Tibial nerve (tissue), 4 donors: Measurements from ENCODE around the gene MICU2. TPM values are rescaled to one million over a fixed set of nuclear protein-coding genes. Genes with fewer than 3 reads are reported as not detected.

ENCODE experiments used
- DNase-seq, 2 donors: peaks; one replicate each; pipeline ENCODE4 v3.0.0-alpha.2; 2019; ENCODE audit warnings: low spot score in 2 of 2
- H3K27ac ChIP-seq, 4 donors: fragments of 200-600 bp; sonication (generic) in 3 of 4; one replicate each; pipeline ENCODE4 v1.5.1; 2017 to 2019; ENCODE audit warnings: mild to moderate bottlenecking in 1 of 4
- H3K27me3 ChIP-seq, 2 donors: fragments of 200-600 bp; sonication (generic) in 1 of 2; one replicate each; pipeline versions ENCODE4 v1.5.1 to v1.6.0; 2017 to 2019
- H3K36me3 ChIP-seq, 3 donors: fragments of 200-600 bp; sonication (generic); one replicate each; pipeline ENCODE4 v1.5.1; 2018 to 2019
- H3K4me1 ChIP-seq, 4 donors: fragments of 200-600 bp; sonication (generic) in 3 of 4; one replicate each; pipeline ENCODE4 v1.5.1; 2017 to 2019
- H3K4me3 ChIP-seq, 4 donors: fragments of 200-600 bp; sonication (generic) in 3 of 4; one replicate each; pipeline ENCODE4 v1.5.1; 2017 to 2019; ENCODE audit warnings: mild to moderate bottlenecking in 1 of 4, moderate library complexity in 1 of 4
- H3K9me3 ChIP-seq, 4 donors: fragments of 200-600 bp; sonication (generic) in 3 of 4; one replicate each; pipeline ENCODE4 v1.5.1; 2017 to 2019
- CTCF ChIP-seq, 5 experiments: fragments of 200-600 bp in 3 of 5; fragments of 450-650 bp in 2 of 5; sonication (generic) in 3 of 5; IDR thresholded peaks; one replicate each; pipeline ENCODE4 v1.5.1; 2016 to 2019; ENCODE audit warnings: antibody characterized with exemption in 5 of 5, mild to moderate bottlenecking in 3 of 5, moderate library complexity in 2 of 5
- EP300 ChIP-seq, 2 donors: sonication (generic); formaldehyde crosslinking; IDR thresholded peaks; one replicate each; pipeline ENCODE4 v1.6.1; 2017; ENCODE audit warnings: antibody characterized with exemption in 2 of 2, mild to moderate bottlenecking in 1 of 2
- POLR2A ChIP-seq, 2 donors: fragments of 450-650 bp; IDR thresholded peaks; one replicate each; pipeline ENCODE4 v1.6.1; 2017; ENCODE audit warnings: antibody characterized with exemption in 2 of 2, mild to moderate bottlenecking in 2 of 2, moderate library complexity in 2 of 2
- WGBS, 2 donors: methylation state at CpG; one replicate each; pipeline ENCODE4 v1.1.5; 2018; 5-methylcytosine and 5-hydroxymethylcytosine counted together
- total RNA-seq, 4 donors: library from RNA; depleted of rRNA; stranded (reverse); fragments of >200 nt; gene quantifications; one replicate each; pipeline ENCODE4 v1.1.0, GENCODE V29; 2016

Gene MICU2, protein sequence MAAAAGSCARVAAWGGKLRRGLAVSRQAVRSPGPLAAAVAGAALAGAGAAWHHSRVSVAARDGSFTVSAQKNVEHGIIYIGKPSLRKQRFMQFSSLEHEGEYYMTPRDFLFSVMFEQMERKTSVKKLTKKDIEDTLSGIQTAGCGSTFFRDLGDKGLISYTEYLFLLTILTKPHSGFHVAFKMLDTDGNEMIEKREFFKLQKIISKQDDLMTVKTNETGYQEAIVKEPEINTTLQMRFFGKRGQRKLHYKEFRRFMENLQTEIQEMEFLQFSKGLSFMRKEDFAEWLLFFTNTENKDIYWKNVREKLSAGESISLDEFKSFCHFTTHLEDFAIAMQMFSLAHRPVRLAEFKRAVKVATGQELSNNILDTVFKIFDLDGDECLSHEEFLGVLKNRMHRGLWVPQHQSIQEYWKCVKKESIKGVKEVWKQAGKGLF
- total RNA-seq = 10 to 100 TPM; 57.3 to 85.2 (median 71.1) TPM

DNA sequence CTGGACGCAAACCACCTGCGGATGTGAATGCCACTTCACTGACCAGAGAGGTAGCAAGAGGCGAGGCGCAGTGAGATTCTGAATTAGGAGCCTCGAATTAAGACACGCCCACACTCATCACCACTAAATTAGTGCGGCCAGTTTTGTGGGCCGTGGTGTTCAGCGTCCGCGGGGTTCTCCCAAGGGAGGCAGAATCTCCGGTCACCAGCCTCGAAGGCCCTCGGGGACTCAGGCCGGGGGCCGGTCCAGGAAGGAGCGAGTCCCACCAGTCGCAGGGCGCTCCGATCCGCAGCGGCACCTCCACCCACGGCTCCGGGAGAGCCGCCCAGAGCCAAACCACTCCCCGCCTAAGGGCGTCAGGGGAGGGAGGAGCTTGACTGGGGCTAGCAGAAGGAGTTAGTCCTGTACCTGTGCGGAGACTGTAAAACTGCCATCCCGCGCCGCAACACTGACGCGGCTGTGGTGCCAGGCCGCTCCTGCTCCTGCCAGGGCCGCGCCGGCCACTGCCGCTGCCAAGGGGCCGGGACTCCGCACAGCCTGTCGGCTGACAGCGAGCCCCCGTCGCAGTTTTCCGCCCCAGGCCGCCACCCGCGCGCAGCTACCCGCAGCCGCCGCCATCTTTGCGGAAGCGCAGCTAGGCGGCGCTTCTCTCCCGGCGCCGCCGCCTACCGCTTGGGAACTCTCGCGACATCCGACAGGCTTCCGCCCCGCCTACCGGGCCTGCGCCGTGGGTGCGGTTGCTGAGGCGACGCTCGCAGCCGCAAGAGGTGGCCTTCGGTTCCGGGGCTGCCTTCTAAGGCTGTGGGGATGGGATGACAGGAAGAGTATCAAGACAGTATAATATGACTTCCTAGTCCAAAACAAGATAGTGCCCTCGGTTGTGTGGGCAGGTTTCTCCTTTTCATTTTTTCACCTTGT lies at the start of gene MICU2:
Gene MICU2 (minus strand): TSS at position 640 of the 918 bp plus-strand sequence. CDS start 22 bp downstream, at position 618.
- peak within 1 kb of the TSS; percentile 88 to 100 (median 98) for H3K27ac ChIP-seq
- DNase-seq = peak; percentile 83 to 88
- H3K27me3 ChIP-seq = no peaks in the 10 kb centered on the region
- peak within 1 kb of the TSS; percentile 78 to 97 (median 90) for H3K4me3 ChIP-seq
- TF ChIP-seq CTCF (IDR thresholded peaks at IDR 0.05) (peak in 3 of 5 experiments; percentile 26 to 80 (median 70)), EP300 (IDR thresholded peaks at IDR 0.05) (peak in 1 of 2 donors; percentile 90), POLR2A (IDR thresholded peaks at IDR 0.05) (peak; percentile 92 to 93)
- H3K4me1 ChIP-seq = peaks cover 0 to 29% (median 4%) of the 10 kb centered on the region in 4 donors
- H3K9me3 ChIP-seq = no peaks in the 10 kb centered on the region
- WGBS, 2 donors = 1% methylated on average over 29 to 63 of the region's 77 CpGs
- peaks cover 0 to 9% (median 0%) of the 10 kb centered on the region in 3 donors for H3K36me3 ChIP-seq

DNA sequence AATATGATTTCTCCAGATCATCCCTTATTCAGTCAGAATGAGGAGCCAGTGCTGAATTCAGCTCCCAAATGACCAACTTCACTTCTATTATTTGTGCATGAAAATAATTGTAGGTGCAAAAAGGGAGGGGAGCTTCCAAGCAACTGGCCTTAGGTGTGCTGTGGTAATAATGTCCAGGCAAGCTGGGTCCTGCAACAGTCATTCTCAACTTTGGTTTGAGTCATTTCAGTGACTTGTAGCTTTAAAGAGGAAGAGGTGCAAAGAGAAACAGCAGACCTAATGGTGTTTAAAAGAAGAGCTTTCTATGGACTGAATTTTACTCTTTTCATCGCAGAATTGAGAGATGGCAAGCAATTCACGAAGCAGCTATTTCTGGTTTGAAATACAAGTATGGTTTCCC lies 37.7 kb upstream of the MICU2 start:
- peaks cover 0 to 3% (median 0%) of the 10 kb centered on the region in 4 donors for H3K4me1 ChIP-seq
- H3K9me3 ChIP-seq = no peaks in the 10 kb centered on the region
- TF ChIP-seq POLR2A (IDR thresholded peaks at IDR 0.05) (no peak), CTCF (IDR thresholded peaks at IDR 0.05) (no peak), EP300 (IDR thresholded peaks at IDR 0.05) (no peak)
- H3K36me3 ChIP-seq = no peaks in the 10 kb centered on the region
- no peak for DNase-seq
- 79 to 87% methylated on average over 2 of the region's 2 CpGs for WGBS, 2 donors
- no peak overlapping the region for H3K4me3 ChIP-seq
- H3K27ac ChIP-seq = no peak overlapping the region
- H3K27me3 ChIP-seq = no peaks in the 10 kb centered on the region

GRCh38 chr13:21639561-21639960 lies 35.6 kb upstream of the MICU2 start:
- no peak overlapping the region for H3K27ac ChIP-seq
- WGBS, 2 donors = 65 to 70% methylated on average over 5 of the region's 5 CpGs
- H3K4me3 ChIP-seq = no peak overlapping the region
- H3K9me3 ChIP-seq = no peaks in the 10 kb centered on the region
- H3K36me3 ChIP-seq = no peaks in the 10 kb centered on the region
- peaks cover 0 to 3% (median 0%) of the 10 kb centered on the region in 4 donors for H3K4me1 ChIP-seq
- no peak for DNase-seq
- H3K27me3 ChIP-seq = no peaks in the 10 kb centered on the region
- TF ChIP-seq CTCF (IDR thresholded peaks at IDR 0.05) = no peak
- no peak for TF ChIP-seq POLR2A (IDR thresholded peaks at IDR 0.05)

- Histone ChIP-seq H3K4me1 (peaks cover 0 to 3% (median 0%) of the 10 kb centered on the region in 4 donors), H3K36me3 (no peaks in the 10 kb centered on the region), H3K4me3 (no peak overlapping the region), H3K27ac (no peak overlapping the region), H3K9me3 (no peaks in the 10 kb centered on the region), H3K27me3 (no peaks in the 10 kb centered on the region)
- DNase-seq = peak in 1 of 2 donors; percentile 50
- TF ChIP-seq CTCF (IDR thresholded peaks at IDR 0.05) (peak; percentile 68 to 70 (median 69)), EP300 (IDR thresholded peaks at IDR 0.05) (no peak)
- 36 to 39% methylated on average over 6 of the region's 6 CpGs for WGBS, 2 donors
These were observed 34.6 kb upstream of the MICU2 start for GRCh38 chr13:21638319-21639282.
